Left ventricle myocardium inferior (tissue), 1 donor: ENCODE results near the gene CDH4. TPM values are rescaled to one million over a fixed set of nuclear protein-coding genes. Genes with fewer than 3 reads are reported as not detected.

Experiments
- DNase-seq: peaks from one replicate; pipeline ENCODE4 v3.0.0-alpha.2; 2020
- H3K27ac ChIP-seq: fragments of 200-600 bp; replicated peaks from 2 replicates; pipeline ENCODE4 v1.8.0; 2021
- H3K27me3 ChIP-seq: fragments of 200-600 bp; 2 replicates; pipeline ENCODE4 v1.8.0; 2021; ENCODE audit warnings: low read depth
- H3K36me3 ChIP-seq: fragments of 200-600 bp; 2 replicates; pipeline ENCODE4 v1.8.0; 2021
- H3K4me1 ChIP-seq: fragments of 200-600 bp; 2 replicates; pipeline ENCODE4 v1.8.0; 2021
- H3K4me3 ChIP-seq: fragments of 200-600 bp; 2 replicates; pipeline ENCODE4 v1.8.0; 2021; ENCODE audit warnings: mild to moderate bottlenecking, moderate library complexity
- H3K9me3 ChIP-seq: fragments of 200-600 bp; replicated peaks from 2 replicates; pipeline ENCODE4 v1.8.0; 2021
- CTCF ChIP-seq: fragments of 200-600 bp; IDR thresholded peaks from 2 replicates; pipeline ENCODE4 v1.8.0; 2021; ENCODE audit warnings: antibody characterized with exemption, mild to moderate bottlenecking, borderline replicate concordance
- intact Hi-C: fragments of 100-400 bp; cut with micrococcal nuclease; formaldehyde crosslinking; loops from one replicate; pipeline ENCODE4 v1.11.0; 2022
- total RNA-seq: library from RNA; stranded (reverse); fragmentation: NEBNext Ultra II Directional; extraction: Animal tissue kit (Norgen Biotek cat#: 25700); gene quantifications from one replicate; pipeline ENCODE4 v1.2.1, GENCODE V29; 2021
- donor health status: DM: no; HTN: yes; CAD: no; lungs with severe emphysema.

CDH4 gene
- total RNA-seq, 1 donor from 2014 or later = 0.05 TPM

DNA sequence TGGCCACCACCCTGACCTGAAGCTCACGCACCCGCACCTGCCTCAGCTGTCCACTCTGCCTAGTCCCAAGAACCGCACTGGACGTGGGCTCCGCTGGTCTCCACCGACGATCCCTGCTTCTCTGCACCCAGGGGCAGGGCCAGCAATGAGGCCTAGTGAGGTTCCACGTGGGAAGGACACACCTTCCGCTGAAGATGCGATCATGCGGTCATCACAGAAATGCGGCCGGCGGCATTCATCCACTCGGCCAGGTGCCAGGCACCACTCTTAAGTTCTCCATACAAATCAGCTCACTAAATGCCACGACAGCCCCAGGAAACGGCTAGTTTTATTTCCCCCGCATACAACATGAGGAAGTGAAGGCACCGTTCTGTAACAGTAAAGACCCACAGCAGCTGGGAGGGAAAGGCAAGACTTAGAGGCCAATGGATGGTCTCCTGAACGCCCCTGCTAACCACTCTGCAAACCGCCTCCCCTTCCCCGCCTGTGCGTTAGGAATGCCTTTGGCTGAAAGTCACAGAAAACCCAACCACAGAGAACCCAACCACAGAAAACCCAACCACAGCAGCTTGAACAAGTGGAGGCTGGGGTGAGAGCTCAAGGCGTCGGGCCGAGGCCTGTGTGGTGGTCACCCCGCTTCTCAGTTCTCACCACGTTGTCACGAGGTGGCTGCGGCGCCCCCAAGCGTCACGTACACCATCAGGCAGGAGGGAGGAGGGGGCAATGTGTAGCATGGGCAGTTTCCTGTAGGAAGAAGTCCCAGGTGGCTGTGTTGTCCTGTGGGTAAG, 609.2 kb downstream of the CDH4 start:
- H3K4me3 ChIP-seq = no peak overlapping the region
- H3K27ac ChIP-seq = no peak overlapping the region
- no peak for DNase-seq
- no peak for TF ChIP-seq CTCF
- H3K27me3 ChIP-seq = peaks cover 70% of the 10 kb centered on the region
- intact Hi-C loops = no loop called here
- no peaks in the 10 kb centered on the region for H3K36me3 ChIP-seq
- H3K9me3 ChIP-seq = no peaks in the 10 kb centered on the region
- H3K4me1 ChIP-seq = no peaks in the 10 kb centered on the region

GRCh38 chr20:61861858-61862257, 609.8 kb downstream of the CDH4 start:
- TF ChIP-seq CTCF = no peak
- no peak for DNase-seq
- intact Hi-C loops = no loop called here
- Histone ChIP-seq H3K36me3 (no peaks in the 10 kb centered on the region), H3K4me1 (no peaks in the 10 kb centered on the region), H3K4me3 (no peak overlapping the region), H3K27ac (no peak overlapping the region), H3K9me3 (no peaks in the 10 kb centered on the region), H3K27me3 (peaks cover 73% of the 10 kb centered on the region)

- Histone ChIP-seq H3K27ac (no peak overlapping the region), H3K4me1 (no peaks in the 10 kb centered on the region), H3K27me3 (peaks cover 78% of the 10 kb centered on the region), H3K4me3 (no peak overlapping the region), H3K36me3 (no peaks in the 10 kb centered on the region), H3K9me3 (no peaks in the 10 kb centered on the region)
- no peak for TF ChIP-seq CTCF
- intact Hi-C loops = no loop called here
- no peak for DNase-seq
Observed at GRCh38 chr20:61862881-61863280, 610.8 kb downstream of the CDH4 start.

- Histone ChIP-seq H3K4me1 (no peaks in the 10 kb centered on the region), H3K27ac (no peak overlapping the region), H3K4me3 (no peak overlapping the region), H3K27me3 (peaks cover 82% of the 10 kb centered on the region), H3K9me3 (no peaks in the 10 kb centered on the region), H3K36me3 (no peaks in the 10 kb centered on the region)
- intact Hi-C loops = no loop called here
- no peak for DNase-seq
- TF ChIP-seq CTCF = no peak
Observed at GRCh38 chr20:61864481-61864880, 612.4 kb downstream of the CDH4 start.

- Histone ChIP-seq H3K36me3 (no peaks in the 10 kb centered on the region), H3K9me3 (no peaks in the 10 kb centered on the region), H3K27ac (no peak overlapping the region), H3K4me1 (no peaks in the 10 kb centered on the region), H3K4me3 (no peak overlapping the region), H3K27me3 (peaks cover 85% of the 10 kb centered on the region)
- TF ChIP-seq CTCF = no peak
- DNase-seq = no peak
- intact Hi-C loops = no loop called here
Observed at GRCh38 chr20:61865353-61865752, 613.3 kb downstream of the CDH4 start.
